Gastrocnemius medialis (tissue), 4 donors: ENCODE results near the gene FIGNL1. TPM values are rescaled to one million over a fixed set of nuclear protein-coding genes. Genes with fewer than 3 reads are reported as not detected.

ENCODE experiments used
- ATAC-seq, 2 donors: fragments of 150-250 bp; one replicate each; pipeline ENCODE4 v1.9.1; 2016
- DNase-seq, 2 donors: peaks; one replicate each; pipeline ENCODE4 v3.0.0-alpha.2; 2019
- H3K27ac ChIP-seq, 4 donors: fragments of 200-600 bp; sonication (generic); 1 replicate in 1 of 4; 2 replicates in 3 of 4; pipeline ENCODE4 v1.5.1; 2016 to 2018; ENCODE audit warnings: mild to moderate bottlenecking in 2 of 4, moderate library complexity in 1 of 4
- H3K27me3 ChIP-seq, 3 donors: fragments of 200-600 bp; sonication (generic) in 2 of 3; 1 replicate in 1 of 3; 2 replicates in 2 of 3; pipeline versions ENCODE4 v1.5.1 to v1.6.0; 2016 to 2019; ENCODE audit warnings: mild to moderate bottlenecking in 1 of 3, moderate library complexity in 1 of 3
- H3K36me3 ChIP-seq, 2 donors: fragments of 200-600 bp; sonication (generic) in 1 of 2; one replicate each; pipeline ENCODE4 v1.5.1; 2017 to 2018
- H3K4me1 ChIP-seq, 2 donors: fragments of 200-600 bp; sonication (generic) in 1 of 2; one replicate each; pipeline ENCODE4 v1.5.1; 2016 to 2017; ENCODE audit warnings: mild to moderate bottlenecking in 2 of 2
- H3K4me3 ChIP-seq, 4 donors: fragments of 200-600 bp; sonication (generic) in 3 of 4; 1 replicate in 1 of 4; 2 replicates in 3 of 4; pipeline ENCODE4 v1.5.1; 2016 to 2019; ENCODE audit warnings: mild to moderate bottlenecking in 2 of 4
- H3K9me3 ChIP-seq, 3 donors: fragments of 200-600 bp; sonication (generic) in 2 of 3; 1 replicate in 1 of 3; 2 replicates in 2 of 3; pipeline ENCODE4 v1.5.1; 2016 to 2019
- POLR2A ChIP-seq, 2 donors: fragments of 450-650 bp; IDR thresholded peaks; one replicate each; pipeline ENCODE4 v1.6.1; 2017; ENCODE audit warnings: antibody characterized with exemption in 2 of 2, mild to moderate bottlenecking in 2 of 2, moderate library complexity in 2 of 2
- in situ Hi-C, 4 donors: fragments of 200-750 bp; cut with MboI; loops; one replicate each; pipeline versions ENCODE4 v1.15.0 to v1.8.0; 2017; ENCODE audit warnings: low sequenced_read_pairs in 4 of 4
- intact Hi-C: fragments of 100-400 bp; cut with DNase I; formaldehyde crosslinking; loops from one replicate; pipeline ENCODE4 v1.15.1; 2023; ENCODE audit warnings: low total_unique reads
- total RNA-seq, 4 donors: library from RNA; depleted of rRNA; stranded (reverse); fragments of >200 nt; gene quantifications; one replicate each; pipeline versions ENCODE4 v1.1.0 to v1.2.3, GENCODE V29; 2016
- TF ChIP-seq, protein P1 (sequence below), 5 experiments: fragments of 450-650 bp in 3 of 5; fragments of 200-600 bp in 2 of 5; sonication (generic) in 2 of 5; IDR thresholded peaks in 4 of 5; conservative IDR thresholded peaks in 1 of 5; 1 replicate in 4 of 5; 2 replicates in 1 of 5; pipeline ENCODE4 v1.5.1; 2016 to 2019; ENCODE audit warnings: antibody characterized with exemption in 5 of 5, mild to moderate bottlenecking in 3 of 5, moderate library complexity in 3 of 5

Gene FIGNL1
- total RNA-seq, 4 donors from 2014 or later, result 2.3 to 9.2 (median 6.2) TPM

DNA sequence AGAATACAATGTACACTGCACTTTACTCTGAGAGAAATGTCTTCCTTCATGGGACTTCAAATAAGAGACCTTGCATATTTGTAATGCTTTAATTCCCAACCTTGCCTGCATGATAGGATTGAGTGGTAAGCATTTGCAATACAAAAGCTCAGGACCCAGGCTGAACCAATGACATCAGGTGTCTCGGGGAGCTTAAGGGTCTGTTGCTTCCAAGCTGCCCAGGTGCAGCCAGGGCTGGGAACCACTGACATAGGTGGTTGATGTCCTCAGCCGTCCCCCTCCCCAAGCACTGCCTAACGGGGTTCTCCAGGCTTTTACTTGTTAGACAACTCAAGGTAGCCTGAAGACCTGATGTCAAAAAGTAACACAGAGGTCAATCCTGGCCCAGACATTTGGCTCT, 29.1 kb downstream of the FIGNL1 start:
- intact Hi-C loops (no loop called here), in situ Hi-C loops (loop anchor here in 1 of 4 donors (25.0 kb wide), 1 partner anchor 209 kb away; no protein-coding TSS in a partner anchor)
- no peak overlapping the region for H3K27ac ChIP-seq
- no peak overlapping the region for H3K4me3 ChIP-seq
- no peak for TF ChIP-seq POLR2A (IDR thresholded peaks at IDR 0.05)
- TF ChIP-seq, protein P1, sequence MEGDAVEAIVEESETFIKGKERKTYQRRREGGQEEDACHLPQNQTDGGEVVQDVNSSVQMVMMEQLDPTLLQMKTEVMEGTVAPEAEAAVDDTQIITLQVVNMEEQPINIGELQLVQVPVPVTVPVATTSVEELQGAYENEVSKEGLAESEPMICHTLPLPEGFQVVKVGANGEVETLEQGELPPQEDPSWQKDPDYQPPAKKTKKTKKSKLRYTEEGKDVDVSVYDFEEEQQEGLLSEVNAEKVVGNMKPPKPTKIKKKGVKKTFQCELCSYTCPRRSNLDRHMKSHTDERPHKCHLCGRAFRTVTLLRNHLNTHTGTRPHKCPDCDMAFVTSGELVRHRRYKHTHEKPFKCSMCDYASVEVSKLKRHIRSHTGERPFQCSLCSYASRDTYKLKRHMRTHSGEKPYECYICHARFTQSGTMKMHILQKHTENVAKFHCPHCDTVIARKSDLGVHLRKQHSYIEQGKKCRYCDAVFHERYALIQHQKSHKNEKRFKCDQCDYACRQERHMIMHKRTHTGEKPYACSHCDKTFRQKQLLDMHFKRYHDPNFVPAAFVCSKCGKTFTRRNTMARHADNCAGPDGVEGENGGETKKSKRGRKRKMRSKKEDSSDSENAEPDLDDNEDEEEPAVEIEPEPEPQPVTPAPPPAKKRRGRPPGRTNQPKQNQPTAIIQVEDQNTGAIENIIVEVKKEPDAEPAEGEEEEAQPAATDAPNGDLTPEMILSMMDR (IDR thresholded peaks at IDR 0.05 in 4 of 5, conservative IDR thresholded peaks at IDR 0.05 in 1 of 5), result no peak
- DNase-seq, result no peak
- no peaks in the 10 kb centered on the region for H3K36me3 ChIP-seq
- no peaks in the 10 kb centered on the region for H3K27me3 ChIP-seq
- no peaks in the 10 kb centered on the region for H3K9me3 ChIP-seq
- no peaks in the 10 kb centered on the region for H3K4me1 ChIP-seq
- ATAC-seq, result no peak

DNA sequence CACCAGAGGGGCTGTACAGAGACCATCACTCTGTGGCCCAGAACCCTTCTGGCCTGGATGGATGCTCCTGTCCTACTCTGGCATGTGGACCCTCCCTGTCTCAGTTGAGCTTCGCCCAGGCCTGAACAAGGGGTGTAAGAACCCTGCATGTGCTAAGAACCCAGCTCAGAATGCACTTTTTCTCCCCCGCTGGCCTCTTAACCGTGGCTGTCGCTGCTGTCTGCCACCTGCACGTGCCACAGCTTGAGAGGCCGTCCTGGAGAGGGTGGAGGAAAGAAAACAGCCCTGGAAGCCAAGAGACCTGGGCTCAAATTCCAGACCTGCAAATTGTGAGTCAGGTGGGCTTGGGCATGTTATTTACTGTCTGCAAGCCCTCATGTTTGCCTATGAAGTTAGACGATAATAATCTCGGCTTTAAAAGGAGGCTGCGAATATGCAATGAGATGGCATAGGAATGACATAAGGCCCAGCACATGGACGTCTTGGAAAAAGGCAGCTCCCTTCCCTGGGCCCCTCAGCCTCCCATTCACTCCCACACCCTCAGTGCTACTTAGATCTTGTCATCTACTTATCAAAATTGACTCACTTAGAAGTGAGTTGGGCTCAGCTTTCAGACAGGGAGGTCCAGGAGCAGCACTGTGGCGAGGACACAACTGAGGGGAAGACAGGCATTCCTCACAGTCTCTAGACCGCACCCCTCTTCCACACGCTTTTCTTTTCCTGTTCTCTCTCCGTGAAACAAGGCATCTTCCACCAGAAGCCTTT, 31.4 kb downstream of the FIGNL1 start:
- Histone ChIP-seq H3K4me3 (no peak overlapping the region), H3K27me3 (no peaks in the 10 kb centered on the region), H3K27ac (no peak overlapping the region), H3K9me3 (no peaks in the 10 kb centered on the region), H3K36me3 (no peaks in the 10 kb centered on the region), H3K4me1 (no peaks in the 10 kb centered on the region)
- DNase-seq (no peak), ATAC-seq (no peak)
- intact Hi-C loops, result loop anchor here (10.0 kb wide), 1 partner anchor 214 kb away; no protein-coding TSS in a partner anchor
- TF ChIP-seq POLR2A (IDR thresholded peaks at IDR 0.05), result no peak
- TF ChIP-seq, protein P1 (IDR thresholded peaks at IDR 0.05 in 4 of 5, conservative IDR thresholded peaks at IDR 0.05 in 1 of 5), result no peak
- in situ Hi-C loops, result loop anchor here in 2 of 4 donors (10.0 to 25.0 kb wide), 2 partner anchors 206 to 214 kb away; no protein-coding TSS in a partner anchor

DNA sequence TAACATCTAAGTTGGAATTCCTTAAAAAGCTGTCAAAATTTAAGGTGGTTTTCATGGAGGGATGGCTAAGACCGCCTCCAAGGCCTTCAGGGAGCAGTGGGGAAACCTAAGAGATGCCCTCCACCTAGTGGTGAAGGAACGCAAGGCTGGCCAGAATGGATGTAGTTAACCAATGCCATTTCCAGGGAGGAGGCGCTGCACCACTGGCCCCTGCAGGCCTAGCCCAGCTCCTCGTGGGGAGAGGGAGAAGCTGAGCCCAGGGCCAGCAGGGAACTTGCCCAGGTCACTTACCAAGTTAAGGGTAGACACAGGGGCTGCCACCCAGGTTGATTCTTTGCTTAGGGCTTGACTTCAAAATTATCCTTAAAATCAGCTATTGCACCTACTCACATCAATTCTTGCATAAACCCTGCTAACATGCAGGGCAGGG, 32.0 kb downstream of the FIGNL1 start:
- Histone ChIP-seq H3K27me3 (no peaks in the 10 kb centered on the region), H3K4me1 (no peaks in the 10 kb centered on the region), H3K36me3 (no peaks in the 10 kb centered on the region), H3K9me3 (no peaks in the 10 kb centered on the region), H3K4me3 (no peak overlapping the region), H3K27ac (no peak overlapping the region)
- ATAC-seq (peak; percentile 44 to 54), DNase-seq (peak; percentile 14 to 39)
- TF ChIP-seq, protein P1 (IDR thresholded peaks at IDR 0.05 in 4 of 5, conservative IDR thresholded peaks at IDR 0.05 in 1 of 5), result peak in 3 of 5 experiments; percentile 41 to 63 (median 55)
- TF ChIP-seq POLR2A (IDR thresholded peaks at IDR 0.05), result no peak
- intact Hi-C loops, result loop anchor here (10.0 kb wide), 1 partner anchor 213 kb away; no protein-coding TSS in a partner anchor
- in situ Hi-C loops, result loop anchor here in 2 of 4 donors (10.0 to 25.0 kb wide), 2 partner anchors 206 to 213 kb away; no protein-coding TSS in a partner anchor

DNA sequence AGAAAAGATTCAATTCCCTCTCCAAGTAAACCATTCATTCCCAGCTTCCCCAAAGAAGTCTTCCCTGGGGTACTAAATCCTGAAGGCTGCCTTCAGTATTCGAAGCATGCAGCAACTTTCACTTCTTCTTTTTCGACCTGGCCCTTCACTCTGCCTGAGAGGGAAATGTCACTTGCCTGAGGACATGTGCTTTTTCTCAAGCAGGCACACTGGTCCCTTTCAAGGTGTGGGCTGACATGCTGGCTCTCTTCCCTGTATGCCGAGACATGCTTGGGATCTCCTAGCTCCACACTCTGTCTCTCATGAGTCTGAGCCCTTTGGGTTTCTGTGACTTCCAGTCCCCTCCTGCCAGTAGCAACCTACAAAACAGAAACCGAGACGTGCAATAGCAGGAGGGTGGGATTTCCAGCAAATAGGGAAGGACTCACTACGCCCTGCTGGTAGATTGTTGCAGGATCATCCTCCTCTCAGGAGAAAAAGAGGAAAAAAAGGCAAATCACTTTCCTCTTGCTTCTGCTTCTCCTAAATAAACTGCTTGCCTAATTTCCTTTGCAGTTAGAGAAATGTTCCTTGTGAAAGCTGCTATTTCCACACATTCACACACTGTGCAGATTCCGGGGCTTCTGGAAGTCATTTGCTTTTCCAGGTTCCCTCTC, 33.5 kb downstream of the FIGNL1 start:
- H3K9me3 ChIP-seq, result no peaks in the 10 kb centered on the region
- no peak overlapping the region for H3K4me3 ChIP-seq
- no peaks in the 10 kb centered on the region for H3K36me3 ChIP-seq
- no peaks in the 10 kb centered on the region for H3K27me3 ChIP-seq
- no peaks in the 10 kb centered on the region for H3K4me1 ChIP-seq
- DNase-seq (no peak), ATAC-seq (no peak)
- H3K27ac ChIP-seq, result no peak overlapping the region
- intact Hi-C loops (loop anchor here (10.0 kb wide), 1 partner anchor 212 kb away; no protein-coding TSS in a partner anchor), in situ Hi-C loops (loop anchor here in 2 of 4 donors (10.0 to 25.0 kb wide), 2 partner anchors 204 to 212 kb away; no protein-coding TSS in a partner anchor)
- TF ChIP-seq, protein P1 (IDR thresholded peaks at IDR 0.05 in 4 of 5, conservative IDR thresholded peaks at IDR 0.05 in 1 of 5), result no peak
- no peak for TF ChIP-seq POLR2A (IDR thresholded peaks at IDR 0.05)
